GM18951 (cell line): ENCODE data around the gene FOXK2.

Experiments used
- POLR2A ChIP-seq: IDR thresholded peaks from 4 replicates; pipeline ENCODE4 v1.6.1; 2011; ENCODE audit warnings: mild to moderate bottlenecking; ENCODE audit not compliant: insufficient read length, insufficient read depth; ENCODE audit errors: extremely low read depth
- in situ Hi-C: fragments of 300-500 bp; cut with MboI; formaldehyde crosslinking; loops from one replicate; pipeline ENCODE4 v1.12.0; 2022; ENCODE audit warnings: low sequenced_read_pairs, mixed read lengths, inconsistent platforms; ENCODE audit not compliant: unreplicated experiment

FOXK2 gene

GRCh38 chr17:82600731-82601446 is 81.4 kb downstream of the FOXK2 start:
- in situ Hi-C loops = no loop called here
- TF ChIP-seq POLR2A = no peak

- no peak for TF ChIP-seq POLR2A
- in situ Hi-C loops = no loop called here
Measured at GRCh38 chr17:82601447-82602000, 82.0 kb downstream of the FOXK2 start.

- TF ChIP-seq POLR2A = no peak
- in situ Hi-C loops = no loop called here
Measured at GRCh38 chr17:82602487-82602886, 83.0 kb downstream of the FOXK2 start.

- no peak for TF ChIP-seq POLR2A
- in situ Hi-C loops = no loop called here
Measured at GRCh38 chr17:82602986-82603710, 83.6 kb downstream of the FOXK2 start.

- in situ Hi-C loops = no loop called here
- no peak for TF ChIP-seq POLR2A
Measured at GRCh38 chr17:82603981-82604448, 84.5 kb downstream of the FOXK2 start.

- in situ Hi-C loops = no loop called here
- TF ChIP-seq POLR2A = no peak
Measured at GRCh38 chr17:82604532-82604931, 85.0 kb downstream of the FOXK2 start.

GRCh38 chr17:82605939-82606600 is 86.5 kb downstream of the FOXK2 start:
- TF ChIP-seq POLR2A = no peak
- in situ Hi-C loops = no loop called here

- in situ Hi-C loops = no loop called here
- no peak for TF ChIP-seq POLR2A
Measured at GRCh38 chr17:82608816-82609215, 89.3 kb downstream of the FOXK2 start.

- TF ChIP-seq POLR2A = no peak
- in situ Hi-C loops = no loop called here
Measured at GRCh38 chr17:82609655-82610054, 90.1 kb downstream of the FOXK2 start.

- no peak for TF ChIP-seq POLR2A
- in situ Hi-C loops = no loop called here
Measured at GRCh38 chr17:82611140-82612058, 91.9 kb downstream of the FOXK2 start.

- in situ Hi-C loops = no loop called here
- no peak for TF ChIP-seq POLR2A
Measured at GRCh38 chr17:82613283-82614094, 94.0 kb downstream of the FOXK2 start.
